KG1 (cell line): ENCODE measurements around the gene ADGRD1.

Experiments used
- DNase-seq: peaks from one replicate; lab custom pipeline; 2025; lab: John Stamatoyannopoulos, UW

ADGRD1 gene

DNA sequence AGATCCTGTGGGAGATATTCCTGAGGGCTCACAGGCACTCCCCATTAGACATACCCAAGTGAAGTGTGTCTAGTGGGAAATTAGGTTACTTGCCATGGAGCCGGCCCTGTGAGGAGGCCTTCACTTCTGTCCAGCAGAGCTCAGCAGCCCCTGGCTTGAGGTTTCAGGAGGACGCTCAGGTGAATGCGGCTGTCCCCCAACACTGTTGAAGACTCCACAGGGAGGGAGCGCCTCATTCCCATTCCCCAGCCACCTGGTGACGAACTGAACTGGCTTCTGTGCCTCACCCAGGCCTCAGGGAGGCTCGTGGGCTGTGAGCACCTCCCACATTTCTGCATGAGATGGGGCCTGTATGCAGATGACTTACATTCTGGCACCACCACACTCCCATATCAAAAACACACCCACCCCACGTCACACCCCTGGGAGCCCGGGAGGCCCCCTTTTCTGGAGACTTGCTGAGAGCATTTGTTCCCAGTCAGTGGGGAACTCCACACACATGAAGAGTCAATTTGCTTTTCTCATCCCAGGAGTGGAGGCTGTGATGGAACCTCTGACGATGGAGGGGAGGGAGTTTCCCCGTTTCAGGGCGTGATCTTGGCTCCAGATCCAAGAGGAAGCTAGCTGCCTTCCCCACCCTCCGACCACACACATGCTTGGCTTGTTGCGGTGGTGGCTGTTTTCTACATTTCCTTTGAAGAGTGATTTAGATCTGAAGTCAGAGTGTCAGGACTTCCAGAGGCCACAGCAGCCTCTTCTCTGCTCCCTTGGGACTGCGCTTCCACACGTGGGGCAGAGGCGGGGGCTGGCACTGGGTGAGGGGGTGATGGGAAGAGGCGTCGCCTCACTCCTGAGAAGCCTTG, 120.7 kb downstream of the ADGRD1 start:
- DNase-seq = no peak

DNA sequence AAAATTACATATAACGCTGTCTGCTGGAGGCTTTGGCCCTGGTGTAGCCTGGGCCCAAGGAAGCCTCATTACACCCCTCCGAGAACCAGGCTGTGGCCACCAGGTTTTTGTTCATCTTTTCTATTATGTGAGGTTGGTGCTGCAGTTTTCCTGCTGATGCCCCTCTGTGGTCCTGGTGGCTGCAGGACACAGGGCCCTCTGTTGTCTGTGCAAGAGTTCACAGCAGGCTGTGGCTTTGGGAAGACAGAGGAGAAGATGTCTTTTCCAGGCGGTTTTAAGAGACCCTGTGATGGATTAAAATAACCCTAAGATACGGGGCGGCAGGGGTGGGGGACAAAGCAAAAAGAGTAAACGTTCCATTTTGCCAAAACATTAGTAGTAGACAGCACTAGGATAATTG, 121.5 kb downstream of the ADGRD1 start:
- no peak for DNase-seq

DNA sequence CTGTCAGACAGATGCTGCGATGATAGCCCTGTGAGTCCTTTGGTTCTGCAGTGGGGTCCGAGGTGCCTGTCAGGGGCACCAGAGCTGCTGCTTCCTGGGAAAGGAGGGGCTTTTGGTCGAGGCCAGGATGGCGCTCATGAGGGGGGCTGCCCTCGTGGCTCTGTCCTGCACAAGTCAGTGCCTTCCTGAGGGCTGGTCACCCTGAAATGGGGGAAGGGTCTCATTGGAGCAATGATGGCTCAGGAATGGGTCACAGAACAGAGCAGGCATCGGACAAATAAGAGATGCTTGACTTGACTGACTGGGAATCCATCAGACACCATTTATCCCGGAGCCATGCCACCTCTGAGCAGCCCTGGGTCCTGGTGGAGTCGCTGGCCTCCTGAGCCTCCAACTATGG, 121.9 kb downstream of the ADGRD1 start:
- DNase-seq = no peak

DNA sequence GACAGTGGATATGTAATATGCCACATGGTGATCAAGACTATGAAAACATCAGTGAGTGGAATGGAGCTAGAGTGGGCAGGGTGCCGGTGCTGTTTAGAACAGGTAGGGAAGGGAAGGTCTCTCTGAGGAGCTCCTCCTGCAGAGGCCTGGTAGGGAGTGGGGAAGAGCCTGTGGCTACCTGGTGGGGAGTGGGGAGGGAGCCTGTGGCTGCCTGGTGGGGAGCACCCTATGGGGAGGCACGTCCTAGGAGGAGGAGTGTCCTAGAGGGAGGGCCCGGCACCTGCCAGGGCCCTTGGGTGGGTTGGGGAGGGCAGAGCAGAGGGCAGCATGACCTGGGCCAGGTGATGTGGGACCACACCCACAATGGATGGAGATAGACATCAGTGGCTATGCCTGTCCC, 122.6 kb downstream of the ADGRD1 start:
- DNase-seq = no peak

DNA sequence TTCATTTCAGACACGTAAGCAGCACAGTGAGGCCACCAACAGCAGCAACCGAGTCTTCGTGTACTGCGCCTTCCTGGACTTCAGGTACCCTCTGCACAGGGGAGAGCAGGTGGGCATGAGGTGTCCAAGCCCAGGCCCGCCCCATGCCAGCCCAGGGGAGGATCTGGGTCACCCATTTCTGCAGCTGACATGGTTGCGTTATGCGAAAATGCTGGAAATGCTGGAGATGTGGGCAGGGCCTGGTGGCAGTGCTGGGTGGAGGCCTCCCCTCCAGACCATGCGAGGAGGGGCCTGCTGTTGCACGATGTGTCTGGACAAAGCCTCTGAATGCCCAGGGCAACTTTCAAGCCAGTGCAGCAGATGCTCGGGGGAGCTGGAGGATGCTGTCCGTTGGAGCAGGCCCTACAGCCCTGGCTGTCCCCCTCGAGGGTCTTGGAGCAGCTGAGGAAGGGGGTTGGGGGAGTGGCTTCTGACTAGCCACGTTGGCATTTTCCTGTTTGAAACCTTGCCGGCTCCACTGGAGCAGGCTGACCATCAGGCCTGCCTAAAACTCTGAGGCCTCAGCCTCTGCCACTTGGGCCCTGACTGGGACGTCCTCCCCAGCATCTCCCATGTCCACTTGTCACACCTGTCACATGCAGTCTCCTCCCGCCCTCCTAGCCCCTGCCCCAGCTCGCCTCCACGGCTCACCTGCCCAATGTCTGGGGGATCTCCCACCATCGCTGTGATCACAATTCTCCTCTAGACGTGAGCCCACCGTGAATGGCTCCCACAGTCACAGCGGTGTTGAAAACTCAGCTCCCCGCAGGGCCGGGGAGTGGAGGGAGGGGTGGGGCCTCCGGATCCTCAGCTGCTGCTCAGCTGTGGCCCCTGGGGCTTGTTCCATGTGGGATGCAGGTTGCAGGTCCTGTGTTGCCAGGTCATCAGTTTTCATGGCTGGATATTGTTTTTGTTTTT, 123.4 kb downstream of the ADGRD1 start:
- no peak for DNase-seq

DNA sequence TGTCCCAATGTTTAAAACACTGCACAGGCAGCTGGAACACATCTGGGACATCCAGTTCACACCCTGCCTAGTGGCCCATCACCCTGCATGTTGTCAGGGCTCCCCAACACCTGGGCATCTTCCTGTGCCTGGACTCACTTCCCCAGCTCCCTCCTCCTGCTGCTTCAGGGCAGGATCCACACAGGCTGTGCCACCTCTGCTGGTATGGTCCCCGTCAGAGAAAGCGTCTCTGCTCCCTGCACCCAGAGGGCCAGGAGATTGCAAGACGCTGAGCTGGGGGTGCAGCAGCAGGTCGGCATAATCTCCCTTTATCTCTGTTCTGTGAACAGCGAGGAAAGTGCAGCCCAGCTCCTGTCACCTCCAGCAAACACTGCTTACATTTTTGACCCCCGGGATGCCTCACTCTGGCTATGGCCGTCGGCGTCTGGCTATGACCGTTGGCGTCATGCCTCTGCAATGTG, 124.3 kb downstream of the ADGRD1 start:
- no peak for DNase-seq

DNA sequence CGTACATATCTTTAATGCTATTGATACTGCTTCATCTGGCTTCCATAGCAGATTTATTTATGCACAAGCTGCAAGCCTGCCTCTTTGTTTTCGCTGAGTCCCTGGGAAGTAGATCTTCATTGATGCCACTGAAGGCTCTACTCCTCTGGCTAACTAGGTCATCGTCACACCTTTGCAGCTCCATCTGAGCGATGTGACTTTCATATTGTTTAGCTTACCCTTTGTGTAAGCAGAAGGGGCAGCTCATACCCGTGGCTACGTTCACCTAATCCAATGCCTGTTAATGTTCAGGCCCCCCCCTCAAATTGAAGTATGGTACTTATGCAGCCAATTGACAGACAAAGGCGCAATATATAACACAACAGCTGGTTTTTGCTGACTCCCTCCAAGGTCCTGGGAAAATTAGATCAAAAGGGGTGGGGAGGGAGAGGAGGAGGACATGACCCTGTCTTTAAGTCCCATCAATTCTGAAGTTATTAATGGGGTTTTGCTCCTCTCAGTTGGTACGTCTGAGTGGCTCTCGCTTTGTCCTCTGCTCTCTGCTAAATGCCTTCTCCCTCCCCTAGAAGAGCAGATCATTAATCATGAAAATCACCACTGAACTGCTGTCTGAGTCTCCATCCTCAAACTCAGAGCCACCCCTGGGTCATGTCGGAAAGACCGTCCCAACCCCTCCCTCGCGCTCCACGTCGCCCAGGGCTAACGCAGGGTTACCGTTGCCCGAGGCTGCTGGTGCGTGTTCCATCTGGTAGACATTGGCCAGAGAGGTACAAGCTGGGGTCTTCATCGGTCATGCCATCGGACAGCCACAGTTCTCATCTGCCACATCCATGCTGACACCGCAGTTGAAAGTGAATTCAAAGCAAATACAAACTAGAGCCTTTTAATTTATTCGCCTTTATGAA, 128.8 kb downstream of the ADGRD1 start:
- no peak for DNase-seq

DNA sequence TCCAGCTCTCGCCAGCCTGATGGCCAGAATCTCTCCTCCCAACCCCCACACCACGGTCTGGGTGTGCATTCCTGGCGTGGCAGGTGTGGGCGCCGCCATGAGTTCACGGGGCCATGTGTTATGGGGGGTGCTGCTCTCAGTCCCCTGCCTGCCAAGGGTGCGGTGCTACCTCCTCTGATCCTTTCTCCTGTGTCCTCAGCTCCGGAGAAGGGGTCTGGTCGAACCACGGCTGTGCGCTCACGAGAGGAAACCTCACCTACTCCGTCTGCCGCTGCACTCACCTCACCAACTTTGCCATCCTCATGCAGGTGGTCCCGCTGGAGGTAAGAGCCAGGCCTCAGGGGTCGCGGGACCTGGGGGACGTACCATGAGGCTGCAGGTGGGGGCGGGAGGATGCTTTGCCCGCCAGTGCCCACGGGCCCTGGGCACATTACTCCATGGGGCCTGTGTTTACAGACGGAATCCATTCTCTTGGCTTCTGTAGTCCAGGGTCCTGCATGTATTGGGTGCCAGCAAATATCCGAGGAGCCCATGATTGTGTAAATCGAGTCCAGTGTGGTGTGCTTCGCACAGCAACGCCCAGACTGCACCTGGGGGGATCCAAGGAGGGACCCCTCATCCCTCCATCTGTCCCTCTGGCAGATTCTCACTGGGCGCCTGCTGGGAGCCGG, 130.8 kb downstream of the ADGRD1 start:
- no peak for DNase-seq

DNA sequence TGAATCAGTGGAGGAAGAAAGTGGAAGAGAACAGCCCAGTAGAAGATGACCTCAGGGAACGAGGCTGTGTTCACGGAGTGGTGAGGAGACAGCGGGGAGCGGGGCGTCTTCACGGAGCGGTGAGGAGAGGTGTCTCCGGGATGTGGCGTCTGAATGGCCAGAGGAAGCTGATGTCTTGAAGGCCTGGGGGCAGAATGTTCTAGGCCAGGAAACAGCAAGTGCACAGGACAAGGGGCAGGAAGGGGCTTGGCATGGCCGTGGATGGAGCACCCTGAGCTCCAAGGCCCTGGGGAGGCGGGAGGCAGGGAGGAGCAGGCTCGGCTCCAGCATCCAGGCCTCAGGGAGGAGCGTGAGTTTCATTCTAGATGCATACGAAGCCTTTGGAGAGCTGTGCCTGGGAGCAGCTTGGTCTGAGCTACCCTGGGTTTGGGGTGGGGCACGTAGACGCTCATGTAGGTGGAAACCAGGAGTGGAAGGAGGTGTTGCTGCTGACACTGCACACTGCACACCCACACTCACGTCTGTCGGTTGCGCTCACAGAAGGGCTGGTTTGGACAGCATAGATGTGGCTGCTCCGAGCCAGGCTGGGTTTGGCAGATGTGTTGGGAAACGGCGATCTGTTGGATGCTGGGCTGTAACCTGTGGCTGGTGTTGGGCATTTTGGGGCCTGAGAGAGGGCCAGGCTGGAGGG, 131.6 kb downstream of the ADGRD1 start:
- DNase-seq = no peak

DNA sequence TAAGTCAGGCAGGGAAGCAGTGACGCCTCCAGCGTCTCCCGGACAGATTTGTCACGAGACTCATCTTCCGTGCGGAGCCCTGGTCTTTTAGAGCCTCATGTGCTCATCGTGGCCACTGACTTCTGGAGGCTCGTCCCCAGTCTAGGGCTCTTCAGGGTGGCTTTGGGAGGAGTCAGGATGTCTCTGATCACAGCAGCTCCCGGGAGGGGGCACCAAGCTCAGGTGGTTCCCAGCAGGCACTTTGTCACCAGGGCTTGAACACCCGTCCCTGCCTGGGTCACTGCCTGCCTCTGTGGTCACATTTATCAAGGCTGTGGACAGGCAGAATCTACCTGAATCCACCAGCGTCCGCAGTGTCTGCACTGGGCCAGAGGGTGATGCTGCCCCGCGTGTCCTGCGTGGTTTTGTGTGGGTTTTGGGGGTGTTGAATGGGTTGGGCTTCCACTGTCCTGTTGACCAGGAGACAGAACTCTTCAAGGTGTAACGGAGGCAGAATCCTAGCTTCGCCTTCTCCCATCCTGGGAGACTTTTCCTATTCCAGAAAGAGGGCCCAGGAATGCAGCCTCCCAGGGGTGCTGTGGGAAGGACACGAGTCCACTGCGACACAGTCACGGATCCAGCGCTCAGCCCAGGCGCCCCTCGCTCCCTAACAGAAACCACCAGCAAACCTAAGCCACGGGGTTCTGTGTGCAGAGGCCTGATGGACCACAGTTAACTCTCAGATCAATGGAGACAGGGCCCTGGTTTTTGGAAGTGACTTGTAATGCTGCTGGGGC, 132.3 kb downstream of the ADGRD1 start:
- DNase-seq = no peak

DNA sequence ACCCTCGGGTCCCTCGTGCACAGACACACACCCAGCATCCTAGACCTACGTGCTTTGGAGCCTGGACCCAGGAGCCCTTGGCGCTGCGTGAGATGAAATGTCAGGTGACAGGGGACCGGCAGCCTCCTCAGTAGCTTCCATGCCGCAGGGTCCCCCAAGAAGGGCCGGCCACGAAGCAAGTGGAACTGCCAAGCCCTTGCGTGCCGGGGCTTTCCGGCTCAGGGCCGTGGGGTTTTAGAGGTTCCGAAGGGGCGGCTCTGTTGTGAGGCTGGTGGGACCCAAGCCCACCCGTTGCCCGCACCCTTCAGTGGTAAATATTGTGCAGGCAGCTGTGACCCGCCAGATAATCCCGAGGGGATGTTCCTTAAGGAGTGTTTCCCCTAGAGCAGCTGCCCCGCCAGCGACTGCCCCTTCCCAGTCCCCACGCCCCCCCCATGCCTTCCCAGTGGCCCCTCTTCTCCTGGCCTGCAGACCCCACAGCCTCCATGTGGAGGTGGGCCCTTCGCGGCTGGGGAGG, 133.7 kb downstream of the ADGRD1 start:
- DNase-seq = no peak

DNA sequence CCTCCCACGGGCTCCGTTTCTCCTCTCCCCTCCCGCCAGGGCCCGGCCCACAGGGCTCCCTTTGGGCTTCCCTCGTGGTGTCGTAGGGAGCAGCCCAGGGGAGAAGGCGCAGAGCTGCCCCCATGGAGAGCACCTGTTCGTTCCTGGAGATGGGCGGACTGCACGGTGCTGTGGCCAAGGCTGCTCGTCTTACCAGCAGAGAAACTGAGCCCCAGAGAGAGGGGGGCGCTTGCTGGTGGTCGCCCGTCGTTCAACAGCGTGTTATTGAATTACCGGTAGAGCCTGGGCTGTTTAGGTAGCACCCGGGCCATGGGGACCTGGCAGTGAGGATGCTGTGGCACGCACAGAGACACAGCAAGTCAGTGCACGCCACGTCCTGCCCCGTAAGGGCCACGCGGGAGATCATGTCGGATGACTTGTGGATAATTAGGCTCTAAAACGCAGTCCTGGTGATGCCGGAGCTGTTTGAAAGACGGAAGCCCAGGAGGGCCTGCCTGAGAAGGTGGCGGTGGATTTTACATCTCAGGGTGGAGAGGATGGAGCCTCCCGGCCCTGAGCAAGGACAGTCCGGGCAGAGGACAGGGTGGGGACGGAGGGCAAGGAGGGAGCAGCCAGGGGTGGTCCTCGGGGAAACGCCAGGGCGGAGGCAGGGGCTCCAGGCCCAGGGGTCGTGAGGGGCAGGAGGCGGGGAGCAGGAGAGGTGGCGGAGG, 134.4 kb downstream of the ADGRD1 start:
- DNase-seq = no peak

DNA sequence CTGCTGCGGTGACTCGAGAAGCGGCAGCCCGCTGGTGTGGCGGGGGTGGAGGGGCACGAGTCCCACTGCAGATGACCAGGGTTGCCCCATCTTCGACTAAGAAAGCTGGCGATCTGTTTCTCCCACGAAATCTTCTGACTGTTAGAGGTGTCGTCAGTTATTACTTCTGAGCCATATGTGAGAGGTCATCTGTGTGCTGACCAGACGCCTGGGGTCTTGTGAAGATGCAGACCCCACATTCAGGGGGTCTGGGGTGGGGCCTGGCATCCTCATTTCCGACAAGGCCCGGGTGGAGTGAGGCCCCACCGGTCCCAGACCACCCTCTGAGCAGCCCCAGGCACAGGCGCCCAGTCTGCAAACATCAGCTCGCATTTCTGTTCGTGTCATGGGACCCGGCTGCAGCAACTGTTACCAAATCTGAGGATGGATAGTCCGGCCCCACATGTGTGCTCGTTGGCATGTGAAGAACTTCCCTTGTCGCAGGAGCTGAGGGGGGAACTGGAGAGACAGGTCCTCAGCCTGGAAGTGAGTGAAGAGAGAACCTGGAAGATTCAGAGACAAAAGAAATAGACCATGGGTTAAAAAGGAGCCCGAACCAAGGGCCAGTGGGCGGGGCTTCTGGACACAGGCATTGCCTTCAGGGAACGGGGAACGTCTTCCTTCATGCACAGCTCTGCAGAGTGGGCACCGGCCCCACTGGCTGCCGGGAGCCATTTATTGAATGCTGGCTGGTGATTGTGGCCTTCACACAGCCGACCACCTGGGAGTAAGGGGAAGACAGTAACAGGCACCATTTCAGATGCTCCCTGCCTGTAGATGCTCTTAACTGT, 135.2 kb downstream of the ADGRD1 start:
- no peak for DNase-seq

DNA sequence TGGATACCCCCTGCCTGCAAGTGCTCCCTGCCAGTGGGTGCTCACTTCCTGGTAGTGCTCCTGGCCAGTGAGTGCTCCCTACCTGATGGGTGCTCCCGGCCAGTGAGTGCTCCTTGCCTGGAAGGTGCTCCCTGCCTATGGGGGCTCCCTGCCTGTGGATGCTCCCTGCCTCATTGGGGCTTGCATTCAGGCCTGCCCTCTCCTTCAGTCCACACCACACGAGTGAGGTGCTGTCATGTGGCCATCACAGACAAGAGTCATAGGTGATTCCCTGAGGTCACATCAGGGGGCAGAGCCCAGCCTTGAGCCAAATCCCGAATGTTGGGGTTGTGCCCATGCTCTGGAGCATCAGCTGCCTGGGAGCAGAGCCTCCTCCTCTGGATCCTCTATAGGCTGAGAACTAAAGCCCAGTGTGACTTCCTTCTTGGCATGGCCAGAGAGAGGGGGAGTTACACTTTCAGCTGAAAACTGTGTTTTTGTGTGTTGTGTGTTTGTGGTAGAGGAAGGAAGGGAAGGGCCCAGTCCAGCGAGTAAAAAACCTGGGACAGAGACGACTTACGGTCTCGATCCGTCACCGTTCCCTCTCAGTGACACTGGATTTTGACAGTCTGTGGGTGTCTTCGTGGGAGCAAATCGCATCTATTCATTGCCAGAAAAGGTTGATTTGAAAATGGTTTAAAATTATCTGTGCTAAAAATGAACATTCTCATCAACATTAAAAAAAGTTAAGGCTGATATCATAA, 136.0 kb downstream of the ADGRD1 start:
- no peak for DNase-seq

DNA sequence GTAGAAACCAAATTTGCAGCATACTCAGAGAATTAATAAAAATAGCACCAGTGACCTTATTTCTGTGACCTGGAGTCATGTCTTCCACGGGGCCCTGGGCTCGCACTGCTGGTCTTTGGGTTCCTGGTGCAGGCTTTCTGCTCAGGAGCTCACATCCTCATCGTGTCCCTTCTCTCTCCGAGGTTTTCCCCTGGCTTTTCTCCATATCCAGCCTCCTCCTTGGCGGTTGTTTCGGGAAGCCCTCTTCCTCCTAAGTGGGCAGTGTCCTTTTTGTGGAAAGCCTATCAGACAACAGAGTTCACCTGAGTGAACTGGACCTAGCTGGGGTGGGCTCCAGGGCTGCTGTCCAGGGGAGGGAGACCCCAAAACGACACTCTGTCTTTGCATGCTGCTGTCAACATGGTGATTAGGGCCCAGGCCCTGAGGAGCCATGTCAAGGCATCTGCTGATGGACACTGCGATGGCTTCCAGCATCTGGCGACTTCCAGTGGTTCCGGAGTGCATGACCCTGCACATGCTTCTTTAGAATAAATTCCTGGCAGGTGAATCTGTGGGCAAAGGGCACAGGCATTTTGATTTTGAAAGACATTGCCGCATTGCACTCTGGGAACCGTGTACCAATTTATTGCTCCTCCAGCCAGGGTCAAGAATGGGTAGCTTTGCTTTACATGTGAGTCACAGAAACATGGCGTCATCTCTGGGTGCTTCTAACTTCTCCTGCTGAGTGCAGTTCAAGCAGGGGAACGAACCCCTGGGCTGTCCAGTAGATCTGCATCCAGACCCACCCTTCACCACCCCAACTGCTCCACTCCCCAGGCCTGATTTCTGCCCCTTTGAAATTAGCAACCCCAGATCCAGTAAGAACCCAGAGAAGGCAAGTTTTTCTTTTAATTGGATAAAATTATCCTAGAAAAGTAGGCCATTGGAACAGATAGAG, 136.8 kb downstream of the ADGRD1 start:
- DNase-seq = no peak

DNA sequence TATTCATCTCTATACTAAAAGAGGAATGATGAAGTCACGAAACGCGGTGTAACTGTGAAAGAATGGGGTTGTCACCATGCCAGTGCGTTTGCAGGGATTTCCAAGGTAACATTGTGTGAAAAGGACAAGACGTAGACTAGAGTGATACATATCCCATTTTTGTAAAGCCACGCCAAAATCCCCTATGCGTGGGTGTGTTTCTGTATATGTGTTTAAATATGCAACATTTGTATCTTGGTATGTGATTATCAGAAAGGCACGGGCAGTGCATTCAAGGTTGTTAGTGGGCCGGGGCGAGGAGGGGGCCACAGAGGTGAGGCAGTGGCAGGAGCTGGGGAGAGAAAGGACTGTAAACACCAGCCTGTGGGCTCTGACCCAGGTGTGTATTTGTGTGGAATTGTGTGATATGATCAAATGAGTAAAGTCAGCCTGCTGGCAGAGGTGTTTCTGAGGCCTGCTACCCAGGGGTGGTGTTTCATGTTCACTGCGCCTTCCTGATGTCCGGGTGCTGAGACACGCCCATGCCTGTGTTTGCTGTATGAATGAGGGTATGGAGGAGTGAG, 137.8 kb downstream of the ADGRD1 start:
- DNase-seq = no peak
